PFSK-1 (cell line): ENCODE data around the gene SNORC. TPM values are rescaled to one million over a fixed set of nuclear protein-coding genes. Genes with fewer than 3 reads are reported as not detected.

ENCODE experiments used
- FOXP2 ChIP-seq: optimal IDR thresholded peaks from 2 replicates; pipeline ENCODE3; 2011; ENCODE audit warnings: borderline replicate concordance, control low read depth, inconsistent platforms; ENCODE audit not compliant: insufficient read depth; ENCODE audit errors: extremely low read length, extremely low read depth
- POLR2AphosphoS5 ChIP-seq: IDR thresholded peaks from 2 replicates; pipeline ENCODE4 v1.6.1; 2012; ENCODE audit warnings: low read depth, mild to moderate bottlenecking, control low read depth, low read length, moderate library complexity
- REST ChIP-seq, 2 experiments: IDR thresholded peaks; 2 replicates each; pipeline versions ENCODE4 v1.6.1 to v1.8.0; 2011 to 2012; ENCODE audit warnings: low read depth in 2 of 2, low read length in 2 of 2, control low read depth in 1 of 2, inconsistent platforms in 1 of 2, mild to moderate bottlenecking in 1 of 2, moderate library complexity in 1 of 2; ENCODE audit not compliant: insufficient read depth in 1 of 2
- SIN3A ChIP-seq: IDR thresholded peaks from 2 replicates; pipeline ENCODE4 v1.6.1; 2012; ENCODE audit warnings: mild to moderate bottlenecking, low read length, moderate library complexity, borderline replicate concordance; ENCODE audit not compliant: insufficient read depth
- TAF1 ChIP-seq: IDR thresholded peaks from 2 replicates; pipeline ENCODE4 v1.6.1; 2012; ENCODE audit warnings: low read length, control low read depth, borderline replicate concordance; ENCODE audit not compliant: insufficient read depth
- polyA plus RNA-seq: library from polyadenylated mRNA; unstranded; fragments of >200 nt; gene quantifications from one replicate; pipeline ENCODE4 v1.2.1, GENCODE V29; 2012; ENCODE audit warnings: low read depth, missing spikeins; ENCODE audit not compliant: insufficient read length

The SNORC gene
- 4.1 TPM for polyA plus RNA-seq

DNA sequence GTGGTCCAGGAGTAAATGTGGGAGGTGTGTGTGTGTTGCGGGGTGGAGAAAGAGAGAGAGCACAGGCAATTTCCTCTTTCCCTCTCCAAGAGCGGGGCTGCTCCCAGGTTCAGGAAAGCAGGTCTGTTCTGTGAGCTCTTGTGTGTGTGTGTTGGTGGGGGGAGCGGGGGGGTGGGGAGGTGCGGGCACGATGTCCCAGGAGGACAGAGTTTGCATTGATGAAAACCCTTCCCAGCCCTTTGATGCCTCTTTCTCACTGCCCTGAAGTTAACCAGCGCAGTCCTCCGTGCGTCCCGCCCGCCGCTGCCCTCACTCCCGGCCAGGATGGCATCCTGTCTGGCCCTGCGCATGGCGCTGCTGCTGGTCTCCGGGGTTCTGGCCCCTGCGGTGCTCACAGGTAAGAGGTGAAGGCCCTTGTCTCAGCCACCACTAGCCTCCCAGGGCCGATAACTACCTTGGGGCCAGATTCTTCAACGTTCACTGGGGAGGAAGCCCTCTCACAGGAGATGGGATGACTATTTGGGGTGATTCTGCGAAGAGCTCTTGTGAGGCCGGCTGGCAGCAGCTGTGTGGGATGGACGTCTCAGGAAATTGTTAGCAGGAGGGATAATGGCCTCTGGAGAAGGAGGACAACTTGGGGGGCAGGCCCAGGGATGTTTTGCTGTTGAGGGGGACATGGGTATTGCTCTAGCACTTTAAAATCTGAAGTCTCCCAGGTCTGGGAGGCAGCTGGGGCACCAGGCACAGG lies at the start of gene SNORC:
TSS of gene SNORC (plus strand) at position 247 of the 748 bp plus-strand sequence. CDS start at position 325, 78 bp downstream.
- TF ChIP-seq SIN3A (no peak), FOXP2 (no peak), POLR2AphosphoS5 (no peak), TAF1 (no peak), REST (IDR thresholded peaks at IDR 0.05; ENCODE audit: insufficient read depth in 1 of 2, low read depth in 2 of 2, low read length in 2 of 2) (no peak)

GRCh38 chr2:232829988-232830387 lies 40.1 kb upstream of the SNORC start:
- no peak for TF ChIP-seq FOXP2

DNA sequence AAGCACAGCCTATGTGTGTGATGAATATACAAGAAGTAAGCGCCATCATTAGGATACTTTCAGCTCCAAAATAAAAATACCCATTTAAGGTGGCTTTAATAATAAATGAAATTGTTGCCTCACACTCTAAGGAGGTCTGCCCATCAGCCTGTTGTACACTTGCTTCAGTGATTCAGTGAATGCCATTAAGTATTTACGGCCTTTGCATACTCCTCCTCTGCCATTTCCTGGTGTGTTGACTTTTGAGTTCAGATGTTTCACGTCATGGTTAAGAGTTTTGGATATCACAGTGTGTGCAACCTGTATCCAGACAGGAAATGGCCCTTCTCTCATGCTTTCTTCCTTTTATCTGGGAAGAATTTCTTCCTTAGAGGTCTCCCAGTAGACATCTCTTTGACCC lies 38.6 kb upstream of the SNORC start:
- TF ChIP-seq POLR2AphosphoS5: no peak
- no peak for TF ChIP-seq REST (IDR thresholded peaks at IDR 0.05; ENCODE audit: insufficient read depth in 1 of 2, low read depth in 2 of 2, low read length in 2 of 2)
- TF ChIP-seq TAF1: no peak
- no peak for TF ChIP-seq FOXP2
- no peak for TF ChIP-seq SIN3A

DNA sequence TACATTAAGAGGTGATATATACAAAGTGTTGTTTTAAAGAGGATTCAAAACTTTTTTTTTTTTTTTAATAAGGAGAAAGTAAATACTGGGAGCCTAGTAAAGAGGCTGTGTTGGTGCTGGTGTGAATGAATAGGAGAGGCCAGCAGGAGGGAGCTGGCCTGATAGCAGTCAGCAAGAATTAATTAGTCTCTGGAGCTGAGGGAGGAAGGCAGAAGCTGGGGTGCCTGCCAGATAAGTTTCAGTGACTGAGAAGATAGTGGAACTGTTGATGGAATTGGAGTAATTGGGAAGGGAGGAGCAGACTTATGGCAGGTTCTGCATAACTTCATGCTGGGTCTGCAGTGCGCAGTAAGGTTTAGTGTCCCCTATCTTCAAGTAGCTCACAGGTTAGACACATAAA lies 36.2 kb upstream of the SNORC start:
- TF ChIP-seq SIN3A (no peak), FOXP2 (no peak), POLR2AphosphoS5 (no peak), TAF1 (no peak), REST (IDR thresholded peaks at IDR 0.05; ENCODE audit: insufficient read depth in 1 of 2, low read depth in 2 of 2, low read length in 2 of 2) (no peak)

- no peak for TF ChIP-seq TAF1
- no peak for TF ChIP-seq POLR2AphosphoS5
- TF ChIP-seq REST (IDR thresholded peaks at IDR 0.05; ENCODE audit: insufficient read depth in 1 of 2, low read depth in 2 of 2, low read length in 2 of 2): no peak
- no peak for TF ChIP-seq FOXP2
- no peak for TF ChIP-seq SIN3A
These were observed 34.3 kb upstream of the SNORC start for GRCh38 chr2:232835687-232836208.
